ENCODE results near the gene S100A2. TPM values are rescaled to one million over a fixed set of nuclear protein-coding genes. Genes with fewer than 3 reads are reported as not detected.
A peak's percentile ranks its signal among the peaks of the same experiment; 100 is the strongest.

Gene S100A2
- total and polyA plus RNA-seq, 2 experiments from 2014 or later: 0.66 to 0.89 TPM

DNA sequence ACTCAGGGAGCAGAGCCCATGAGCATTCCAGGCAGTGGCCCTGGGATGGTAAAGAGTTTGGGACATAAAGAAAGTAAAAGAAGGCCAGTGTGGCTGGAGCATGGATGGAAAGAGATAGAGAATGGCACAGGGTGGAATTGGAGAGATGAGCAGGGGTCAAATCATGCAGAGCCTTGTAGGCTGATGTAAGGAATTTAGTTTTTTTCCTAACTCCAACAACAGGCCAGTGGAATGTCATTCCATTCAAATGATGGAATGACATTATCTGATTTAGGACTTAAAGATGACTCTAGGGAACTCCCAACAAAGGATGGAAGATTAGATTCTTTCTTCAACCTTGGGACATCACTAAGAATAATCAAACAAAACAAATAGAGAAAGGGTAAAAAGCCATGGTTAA is 12.8 kb upstream of the S100A2 start:
- H3K36me3 Mint-ChIP-seq (ENCODE audit: low read depth): no peaks in the 10 kb centered on the region; the same call in 1 of the 3 replicates
- H3K27ac ChIP-seq (ENCODE audit: low read depth): no peak overlapping the region
- no peaks in the 10 kb centered on the region for H3K36me3 ChIP-seq (ENCODE audit: insufficient read depth)
- H3K4me1 ChIP-seq (ENCODE audit: insufficient read depth): peaks cover 6% of the 10 kb centered on the region; the same call in 1 of the 2 replicates
- no peaks in the 10 kb centered on the region for H3K79me2 ChIP-seq (replicated peaks; ENCODE audit: insufficient read depth)
- no peak overlapping the region for H3K4me2 ChIP-seq
- H3K4me3 ChIP-seq: no peak overlapping the region
- H3K27me3 ChIP-seq (ENCODE audit: insufficient read depth): no peaks in the 10 kb centered on the region
- H3K4me3 Mint-ChIP-seq: no peak overlapping the region
- H3K27ac Mint-ChIP-seq: no peak overlapping the region
- H2AFZ ChIP-seq: peak overlapping the region; percentile 2; the same call in 1 of the 2 replicates
- no peak for ATAC-seq
- peaks cover 22% of the 10 kb centered on the region; the same call in 2 of the 3 replicates for H3K9me3 Mint-ChIP-seq
- no peaks in the 10 kb centered on the region for H4K20me1 ChIP-seq (replicated peaks; ENCODE audit: insufficient read depth)
- peaks cover 13% of the 10 kb centered on the region for H3K4me1 Mint-ChIP-seq
- H3K27me3 Mint-ChIP-seq (ENCODE audit: insufficient read depth, low read depth, poor library complexity): peaks cover 4% of the 10 kb centered on the region
- TF ChIP-seq EZH2phosphoT487 (IDR thresholded peaks at IDR 0.05; ENCODE audit: unreplicated experiment): no peak
- no peak for TF ChIP-seq JUNB (IDR thresholded peaks at IDR 0.05; ENCODE audit: unreplicated experiment)
- no peaks in the 10 kb centered on the region for H3K9me2 ChIP-seq (ENCODE audit: insufficient read depth)
- H3F3A ChIP-seq (replicated peaks; ENCODE audit: low read depth): no peaks in the 10 kb centered on the region
- no peak for DNase-seq (ENCODE audit: low spot score)

- H3K36me3 Mint-ChIP-seq (ENCODE audit: low read depth): no peaks in the 10 kb centered on the region; the same call in 1 of the 3 replicates
- Histone ChIP-seq H3K27ac (ENCODE audit: low read depth) (no peak overlapping the region), H2AFZ (no peak overlapping the region; the same call in 1 of the 2 replicates)
These were observed 12.0 kb upstream of the S100A2 start for GRCh38 chr1:153577624-153578051.

More at GRCh38 chr1:153577624-153578051, 12.0 kb upstream of the S100A2 start:
- H3K27me3 Mint-ChIP-seq (ENCODE audit: insufficient read depth, low read depth, poor library complexity): peaks cover 4% of the 10 kb centered on the region
- Histone ChIP-seq H3K27me3 (ENCODE audit: insufficient read depth) (no peaks in the 10 kb centered on the region), H3F3A (replicated peaks; ENCODE audit: low read depth) (no peaks in the 10 kb centered on the region), H3K4me3 (no peak overlapping the region), H3K79me2 (replicated peaks; ENCODE audit: insufficient read depth) (no peaks in the 10 kb centered on the region), H3K9me2 (ENCODE audit: insufficient read depth) (no peaks in the 10 kb centered on the region), H3K4me1 (ENCODE audit: insufficient read depth) (peaks cover 6% of the 10 kb centered on the region; the same call in 1 of the 2 replicates), H3K36me3 (ENCODE audit: insufficient read depth) (no peaks in the 10 kb centered on the region), H3K4me2 (no peak overlapping the region), H4K20me1 (replicated peaks; ENCODE audit: insufficient read depth) (no peaks in the 10 kb centered on the region)
- no peak overlapping the region for H3K27ac Mint-ChIP-seq
- TF ChIP-seq CREB1 (CRISPR knock-in tag; IDR thresholded peaks at IDR 0.05; ENCODE audit: low read depth) (no peak), ZNF114 (CRISPR knock-in tag; IDR thresholded peaks at IDR 0.05) (no peak), POLR2AphosphoS5 (IDR thresholded peaks at IDR 0.05; ENCODE audit: low read depth) (no peak), ETS1 (IDR thresholded peaks at IDR 0.05) (no peak), EZH2phosphoT487 (IDR thresholded peaks at IDR 0.05; ENCODE audit: unreplicated experiment) (no peak), JUNB (IDR thresholded peaks at IDR 0.05; ENCODE audit: unreplicated experiment) (no peak), ZNF462 (CRISPR knock-in tag; IDR thresholded peaks at IDR 0.05) (no peak), EZH2 (IDR thresholded peaks at IDR 0.05; ENCODE audit: low read depth, unreplicated experiment) (no peak)
- H3K4me1 Mint-ChIP-seq: peaks cover 13% of the 10 kb centered on the region
- H3K4me3 Mint-ChIP-seq: no peak overlapping the region
- H3K9me3 Mint-ChIP-seq: peaks cover 23% of the 10 kb centered on the region; the same call in 2 of the 3 replicates
- DNase-seq (ENCODE audit: low spot score): peak; percentile 11
- no peak for ATAC-seq

Data from GM23338 (cell line).